IMR-90 (cell line): ENCODE data around the gene IGF2BP3. TPM values are rescaled to one million over a fixed set of nuclear protein-coding genes. Genes with fewer than 3 reads are reported as not detected.

ENCODE experiments used
- ATAC-seq: fragments of 200-7000 bp; cut with Tn5 transposase; 2 replicates; pipeline ENCODE4 v1.9.1; 2020; ENCODE audit warnings: low read depth, mild to moderate bottlenecking, moderate library complexity
- BruUV-seq: library from RNA; stranded (reverse); fragments of 400-500 nt; replicated peaks from 2 replicates; lab custom pipeline; 2021; lab: Mats Ljungman, UMichigan
- CTCF ChIA-PET: fragments of 300-600 bp; formaldehyde crosslinking; extraction: SDS; loops from one replicate; lab custom pipeline; 2021; ENCODE audit warnings: antibody characterized with exemption; lab: Yijun Ruan, JAX
- POLR2A ChIA-PET: fragments of 300-600 bp; sonication (Branson Sonifier 250); formaldehyde crosslinking; loops from one replicate; lab custom pipeline; 2022; ENCODE audit warnings: antibody characterized with exemption; ENCODE audit not compliant: unreplicated experiment; lab: Charles Lee
- DNase-seq: peaks from one replicate; pipeline ENCODE4 v3.0.0; 2013
- H2AFZ ChIP-seq: replicated peaks from 2 replicates; pipeline ENCODE3; 2013; ENCODE audit warnings: low read length, mild to moderate bottlenecking; ENCODE audit not compliant: poor library complexity
- H2AK5ac ChIP-seq: 2 replicates; pipeline ENCODE4 v1.6.1; 2013; ENCODE audit warnings: low read depth, low read length, inconsistent platforms
- H2AK9ac ChIP-seq: replicated peaks from 2 replicates; pipeline ENCODE3; 2013; ENCODE audit warnings: mild to moderate bottlenecking, low read depth, low read length, moderate library complexity; ENCODE audit not compliant: poor library complexity
- H2BK120ac ChIP-seq: 2 replicates; pipeline ENCODE4 v1.6.1; 2013; ENCODE audit warnings: low read depth, low read length, inconsistent platforms
- H2BK15ac ChIP-seq: 3 replicates; pipeline ENCODE4 v1.6.1; 2013; ENCODE audit warnings: low read depth, low read length, inconsistent platforms
- H2BK20ac ChIP-seq: 2 replicates; pipeline ENCODE4 v1.6.1; 2013; ENCODE audit warnings: low read depth, mild to moderate bottlenecking, inconsistent platforms, low read length, moderate library complexity
- H2BK5ac ChIP-seq: 2 replicates; pipeline ENCODE4 v1.6.1; 2013; ENCODE audit warnings: mild to moderate bottlenecking, low read depth, low read length, inconsistent platforms; ENCODE audit not compliant: poor library complexity, severe bottlenecking
- H3K14ac ChIP-seq: replicated peaks from 2 replicates; pipeline ENCODE4 v1.6.1; 2013; ENCODE audit warnings: low read depth, low read length, inconsistent platforms
- H3K18ac ChIP-seq: 2 replicates; pipeline ENCODE4 v1.6.1; 2013; ENCODE audit warnings: low read depth, low read length, control low read depth
- H3K23ac ChIP-seq: 2 replicates; pipeline ENCODE4 v1.6.1; 2013; ENCODE audit warnings: low read depth, low read length, inconsistent platforms
- H3K27ac ChIP-seq: 2 replicates; pipeline ENCODE4 v1.5.1; 2013; ENCODE audit warnings: mild to moderate bottlenecking, control low read depth, low read length; ENCODE audit not compliant: insufficient read depth
- H3K27me3 ChIP-seq: 2 replicates; pipeline ENCODE4 v1.6.1; 2013; ENCODE audit warnings: low read length; ENCODE audit not compliant: control insufficient read depth, insufficient read depth
- H3K36me3 ChIP-seq: 2 replicates; pipeline ENCODE4 v1.6.1; 2013; ENCODE audit warnings: low read length, mixed read lengths; ENCODE audit not compliant: control insufficient read depth, insufficient read depth
- H3K4ac ChIP-seq: 2 replicates; pipeline ENCODE4 v1.6.1; 2013; ENCODE audit warnings: low read depth, low read length, inconsistent platforms
- H3K4me1 ChIP-seq: 2 replicates; pipeline ENCODE4 v1.6.1; 2013; ENCODE audit warnings: low read length, mixed read lengths; ENCODE audit not compliant: control insufficient read depth, insufficient read depth
- H3K4me2 ChIP-seq: 2 replicates; pipeline ENCODE4 v1.6.1; 2013; ENCODE audit warnings: low read depth, mild to moderate bottlenecking, control low read depth, low read length, moderate library complexity
- H3K4me3 ChIP-seq: 2 replicates; pipeline ENCODE4 v1.5.1; 2013; ENCODE audit warnings: low read depth, mild to moderate bottlenecking, control low read depth, low read length, moderate library complexity; ENCODE audit not compliant: insufficient read depth
- H3K56ac ChIP-seq: 2 replicates; pipeline ENCODE4 v1.6.1; 2013; ENCODE audit warnings: low read length, inconsistent platforms; ENCODE audit not compliant: insufficient read depth; ENCODE audit errors: extremely low read depth
- H3K79me1 ChIP-seq, 2 experiments: 2 replicates each; pipeline ENCODE4 v1.6.1; 2013; ENCODE audit warnings: low read length in 2 of 2, inconsistent platforms in 1 of 2, low read depth in 1 of 2
- H3K9ac ChIP-seq: 2 replicates; pipeline ENCODE4 v1.6.1; 2013; ENCODE audit warnings: low read depth, low read length, control low read depth
- H3K9me1 ChIP-seq: 2 replicates; pipeline ENCODE4 v1.6.1; 2013; ENCODE audit warnings: low read length, inconsistent platforms; ENCODE audit not compliant: insufficient read depth
- H3K9me3 ChIP-seq: 2 replicates; pipeline ENCODE4 v1.6.1; 2013; ENCODE audit warnings: low read length; ENCODE audit not compliant: control insufficient read depth, insufficient read depth
- H4K20me1 ChIP-seq: 2 replicates; pipeline ENCODE4 v1.6.1; 2013; ENCODE audit warnings: low read length, inconsistent platforms; ENCODE audit not compliant: insufficient read depth
- H4K5ac ChIP-seq: 2 replicates; pipeline ENCODE4 v1.6.1; 2013; ENCODE audit warnings: mild to moderate bottlenecking, low read depth, low read length, control low read depth
- H4K8ac ChIP-seq, 2 experiments: 2 replicates each; pipeline ENCODE4 v1.6.1; 2013; ENCODE audit warnings: low read depth in 2 of 2, low read length in 2 of 2, control low read depth in 1 of 2, inconsistent platforms in 1 of 2
- H4K91ac ChIP-seq: 2 replicates; pipeline ENCODE4 v1.6.1; 2013; ENCODE audit warnings: low read depth, low read length, inconsistent platforms; ENCODE audit not compliant: insufficient read depth
- RAD21 ChIP-seq: IDR thresholded peaks from 2 replicates; pipeline ENCODE4 v1.6.1; 2012; ENCODE audit warnings: low read length, improper control_type of control experiment
- SMC3 ChIP-seq: fragments of 150-350 bp; IDR thresholded peaks from 2 replicates; pipeline ENCODE4 v1.6.1; 2016; ENCODE audit warnings: low read depth, mild to moderate bottlenecking, antibody characterized with exemption, low read length, moderate library complexity
- dilution Hi-C: fragments of 300-500 bp; cut with HindIII; formaldehyde crosslinking; loops from one replicate; pipeline ENCODE4 v1.14.3; 2018; ENCODE audit warnings: low sequenced_read_pairs; ENCODE audit not compliant: unreplicated experiment
- in situ Hi-C: fragments of 300-500 bp; cut with MboI; formaldehyde crosslinking; loops from 3 replicates; pipeline ENCODE4 v1.14.3; 2019; ENCODE audit warnings: low sequenced_read_pairs, inconsistent platforms, mixed read lengths
- intact Hi-C: fragments of 100-400 bp; cut with micrococcal nuclease; formaldehyde crosslinking; loops from 2 replicates; pipeline ENCODE4 v1.10.0; 2022
- polyA plus RNA-seq, 3 experiments: library from polyadenylated mRNA; depleted of rRNA; stranded (reverse); fragments of >200 nt; gene quantifications; 2 replicates each; pipeline ENCODE4 v1.2.3, GENCODE V29; 2012; ENCODE audit warnings: low replicate concordance in 1 of 3
- total RNA-seq: library from RNA; depleted of rRNA; stranded (reverse); fragments of >200 nt; gene quantifications from 2 replicates; pipeline ENCODE4 v1.2.3, GENCODE V29; 2012

IGF2BP3 gene
- total and polyA plus RNA-seq, 2 of the 4 experiments (the other 2 are of a cell fraction) = 50.9 to 59.3 TPM

GRCh38 chr7:23476286-23477156, 6.2 kb upstream of the IGF2BP3 start:
- no TSS peak for BruUV-seq
- H4K20me1 ChIP-seq = no peaks in the 10 kb centered on the region
- H2AK5ac ChIP-seq = no peak overlapping the region
- H3K56ac ChIP-seq = no peak overlapping the region
- peak overlapping the region; percentile 34; the same call in 1 of the 2 replicates for H3K4me2 ChIP-seq
- no peaks in the 10 kb centered on the region for H3K9me3 ChIP-seq
- H3K4ac ChIP-seq = no peak overlapping the region
- intact Hi-C loops = loop anchor here (10.0 kb wide), 1 partner anchor 292 kb away; the partner anchor contains the start of gene NUP42
- H4K5ac ChIP-seq = no peak overlapping the region
- TF ChIP-seq SMC3 (no peak), RAD21 (no peak)
- no peak for DNase-seq
- no peak for ATAC-seq
- no peaks in the 10 kb centered on the region for H3K9me1 ChIP-seq
- H2BK5ac ChIP-seq = peak overlapping the region; percentile 1
- H3K9ac ChIP-seq = no peak overlapping the region
- H2AFZ ChIP-seq = no peak overlapping the region
- H3K18ac ChIP-seq = no peak overlapping the region
- no peak overlapping the region for H2AK9ac ChIP-seq
- H4K91ac ChIP-seq = no peak overlapping the region
- H3K79me1 ChIP-seq = peaks cover 0 to 16% of the 10 kb centered on the region in 2 experiments; a peak in 3 of 4 replicates
- no peak overlapping the region for H3K27ac ChIP-seq
- no peak overlapping the region for H2BK15ac ChIP-seq
- in situ Hi-C loops = no loop called here
- dilution Hi-C loops = no loop called here
- peak overlapping the region; percentile 38; the same call in 1 of the 2 replicates for H2BK20ac ChIP-seq
- H4K8ac ChIP-seq = no peak overlapping the region; a peak in 1 of 4 replicates
- peak overlapping the region; percentile 71 for H2BK120ac ChIP-seq
- H3K36me3 ChIP-seq = no peaks in the 10 kb centered on the region
- no peaks in the 10 kb centered on the region for H3K27me3 ChIP-seq
- POLR2A ChIA-PET = no interaction called here
- CTCF ChIA-PET = interaction anchor here (0.6 kb wide), 1 partner anchor 71 kb away, joined by 3 read pairs; no protein-coding TSS in a partner anchor
- H3K14ac ChIP-seq = no peak overlapping the region
- H3K4me1 ChIP-seq = peaks cover 2% of the 10 kb centered on the region; the same call in 1 of the 2 replicates
- no peak overlapping the region for H3K4me3 ChIP-seq
- H3K23ac ChIP-seq = peak overlapping the region; percentile 41; the same call in 1 of the 2 replicates
